ENCODE data around the gene LIPT2.

LIPT2 gene

GRCh38 chr11:74464746-74465145 is 28.8 kb downstream of the LIPT2 start:
- DNase-seq: no peak

DNA sequence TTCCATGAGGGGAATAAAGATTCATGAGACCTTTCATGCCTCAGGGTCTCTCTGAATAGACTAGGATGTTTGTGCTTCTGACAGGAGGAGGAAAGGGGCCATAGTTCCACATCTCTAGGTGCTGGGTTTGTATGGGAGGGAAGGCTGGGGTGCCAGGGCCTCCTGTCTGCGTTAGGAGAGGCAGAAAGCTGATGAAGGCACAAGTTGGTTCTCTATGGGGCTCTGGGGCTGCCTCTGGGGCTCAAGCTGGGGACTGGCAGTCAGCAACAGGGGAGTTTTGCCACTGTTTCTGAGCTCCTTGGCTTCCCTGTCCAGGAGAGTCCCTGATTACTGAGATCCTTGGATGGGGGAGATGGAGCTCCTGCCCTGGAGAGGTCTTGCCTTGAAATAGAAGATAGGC is 30.3 kb downstream of the LIPT2 start:
- DNase-seq: no peak

- DNase-seq: no peak
These were observed 30.9 kb downstream of the LIPT2 start for GRCh38 chr11:74462631-74463030.

DNA sequence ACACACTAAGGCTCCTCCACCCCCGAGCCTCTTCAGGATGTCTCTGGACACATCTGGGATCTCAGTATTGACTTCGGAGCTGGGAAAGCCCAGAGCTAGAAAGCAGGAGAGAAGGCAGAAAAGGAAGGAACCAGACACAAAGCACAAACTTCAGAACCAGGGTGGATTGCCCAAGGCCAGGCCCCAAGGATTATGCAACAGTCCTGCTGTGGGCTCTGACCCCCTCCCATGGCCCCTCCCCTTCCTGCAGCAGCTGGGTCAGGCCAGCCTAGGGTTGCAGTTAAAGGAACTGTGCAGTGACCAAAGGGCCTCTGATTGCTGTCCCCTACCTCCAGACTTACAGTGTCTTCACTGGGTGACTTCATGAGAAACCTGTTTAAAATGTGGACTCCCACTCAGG is 31.5 kb downstream of the LIPT2 start:
- no peak for DNase-seq

DNA sequence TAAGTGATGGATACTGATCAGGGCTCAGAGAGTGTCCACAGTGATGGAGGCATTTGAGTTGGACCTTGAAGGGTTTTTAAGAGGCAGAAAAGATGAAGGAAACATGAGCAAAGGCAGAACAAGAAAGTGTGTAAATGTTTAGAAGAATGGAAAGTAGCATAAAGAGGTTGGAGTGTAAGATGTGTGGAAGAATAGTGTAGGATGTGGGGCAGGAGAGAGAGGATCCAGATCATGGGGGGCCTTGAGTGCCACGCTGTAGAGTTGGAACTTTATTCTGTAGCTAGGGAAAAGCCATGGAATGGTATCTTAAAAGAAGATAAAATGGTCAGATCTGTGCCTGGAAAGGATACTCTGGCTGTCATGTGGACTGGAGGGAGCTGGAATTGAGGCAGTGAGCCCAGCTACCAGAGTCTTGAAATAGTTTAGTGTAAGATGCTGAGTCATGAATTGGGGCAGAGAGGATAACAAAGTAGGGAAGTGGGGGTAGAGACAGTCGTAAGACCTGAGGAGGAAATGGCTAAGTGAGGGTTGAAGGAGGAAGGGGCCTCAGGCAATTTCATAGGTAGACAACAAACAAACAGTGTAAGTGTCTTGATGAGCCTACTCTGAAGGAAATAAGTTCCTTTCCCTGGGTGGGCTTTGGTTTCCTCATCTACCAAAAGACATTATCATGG is 32.9 kb downstream of the LIPT2 start:
- no peak for DNase-seq

GRCh38 chr11:74460065-74460464 is 33.5 kb downstream of the LIPT2 start:
- DNase-seq: no peak

DNA sequence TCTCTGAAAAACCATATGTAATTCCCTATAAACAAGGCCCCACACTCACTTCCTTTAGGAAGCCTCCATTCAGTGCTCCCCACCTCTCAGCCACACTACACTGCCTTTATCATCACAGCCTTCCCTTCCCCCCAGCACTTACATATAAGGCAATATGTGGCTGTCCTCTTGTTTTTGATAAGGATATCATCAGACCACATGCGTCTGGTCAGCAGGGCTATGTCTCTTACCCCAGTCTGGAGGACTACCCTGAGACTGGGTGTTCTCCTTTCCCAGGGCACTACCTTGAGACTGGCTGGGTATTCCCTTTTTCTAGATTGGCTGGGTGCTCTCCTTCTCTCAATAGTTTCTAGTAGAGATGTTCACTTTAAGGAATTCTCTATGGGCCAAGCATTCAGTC is 33.9 kb downstream of the LIPT2 start:
- no peak for DNase-seq

DNA sequence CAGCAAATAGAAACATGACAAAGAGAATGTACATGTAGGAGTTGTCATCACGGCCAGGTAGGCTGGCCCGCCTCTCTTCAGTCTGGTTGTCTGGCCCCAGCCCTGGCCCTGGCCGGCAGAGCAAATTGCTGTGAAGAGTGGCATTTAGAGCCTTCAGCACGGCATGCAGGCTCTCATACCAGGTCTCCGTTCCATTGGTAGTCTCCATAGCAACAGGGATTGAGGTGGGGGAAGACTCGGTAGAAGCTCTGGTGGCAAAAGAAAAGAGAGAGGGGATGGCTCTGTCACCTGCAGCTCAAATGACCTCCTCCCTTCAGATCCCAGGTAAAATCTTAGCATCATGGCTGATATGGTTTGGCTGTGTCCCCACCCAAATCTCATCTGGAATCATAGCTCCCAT is 36.2 kb downstream of the LIPT2 start:
- no peak for DNase-seq

DNA sequence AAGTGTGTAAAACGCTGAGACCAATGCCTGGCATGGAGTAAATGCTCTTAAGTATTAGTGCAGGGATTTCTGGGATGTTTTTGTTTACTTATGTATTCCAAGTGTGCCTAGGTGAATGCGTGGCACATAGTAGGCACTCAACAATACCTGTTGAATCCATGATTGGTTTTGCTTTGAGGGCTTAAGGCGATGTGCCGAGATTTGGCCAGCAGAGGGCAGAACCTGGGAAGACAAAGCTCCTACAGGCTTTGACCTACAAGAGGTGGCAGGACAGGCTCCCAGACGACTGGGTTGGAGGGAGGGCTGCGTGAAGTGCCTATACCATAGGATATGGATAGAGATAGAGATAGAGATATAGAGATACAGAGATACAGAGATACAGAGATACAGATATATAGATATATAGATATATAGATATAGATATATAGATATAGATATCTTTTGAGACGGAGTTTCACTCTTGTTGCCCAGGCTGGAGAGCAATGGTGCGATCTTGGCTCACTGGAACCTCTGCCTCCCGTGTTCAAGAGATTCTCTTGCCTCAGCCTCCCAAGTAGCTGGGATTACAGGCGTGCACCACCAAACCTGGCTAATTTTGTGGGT is 40.0 kb downstream of the LIPT2 start:
- DNase-seq: no peak

DNA sequence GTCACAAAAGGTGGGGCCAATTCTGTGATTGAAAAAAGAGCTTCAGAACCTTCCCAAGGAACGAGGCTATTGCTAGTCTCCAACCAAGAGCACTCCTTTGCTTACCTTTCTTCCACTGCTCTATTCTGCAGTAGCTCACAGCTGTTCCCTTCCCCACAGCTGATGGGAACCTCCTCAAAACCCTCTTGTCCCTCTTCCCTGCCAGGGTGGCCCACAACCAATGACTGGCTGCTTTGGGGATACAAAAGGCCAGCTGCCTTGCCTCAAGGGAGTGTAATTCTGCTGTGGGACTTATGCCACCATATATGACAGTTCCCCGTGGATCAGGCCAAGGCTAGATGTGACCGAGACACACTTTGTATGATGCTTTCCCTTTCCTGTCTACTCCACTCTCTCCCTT is 41.2 kb downstream of the LIPT2 start:
- no peak for DNase-seq

GRCh38 chr11:74450318-74450717 is 43.2 kb downstream of the LIPT2 start:
- no peak for DNase-seq

DNA sequence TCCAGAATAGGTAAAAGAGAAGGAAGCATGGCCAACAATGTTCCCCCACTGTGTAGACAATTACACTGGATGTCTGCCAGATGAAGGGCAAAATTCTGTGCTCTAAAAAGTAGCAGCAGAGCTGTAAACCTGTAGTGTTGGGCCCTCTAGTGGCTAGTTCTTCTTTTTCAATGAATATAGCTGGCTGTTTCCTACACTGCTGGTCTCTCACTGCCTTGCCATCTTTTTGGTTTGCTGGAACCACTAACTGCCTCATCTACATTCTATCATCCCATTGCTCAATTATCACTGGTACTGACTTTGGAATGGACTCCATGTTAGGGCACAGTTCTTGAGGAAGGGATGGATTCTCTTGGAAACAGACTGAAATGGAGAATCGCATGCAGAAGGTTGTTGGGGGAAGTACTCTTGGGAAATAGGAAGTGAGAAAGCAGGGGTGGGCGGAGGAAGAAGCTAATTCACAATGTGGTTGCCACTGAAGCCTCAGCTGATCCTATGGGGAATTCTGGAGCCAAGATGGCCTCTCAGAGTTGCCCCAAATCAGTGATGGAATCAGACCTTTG is 44.1 kb downstream of the LIPT2 start:
- DNase-seq: no peak

- DNase-seq: no peak
These were observed 45.8 kb downstream of the LIPT2 start for GRCh38 chr11:74447720-74448119.

- no peak for DNase-seq
These were observed 47.0 kb downstream of the LIPT2 start for GRCh38 chr11:74446532-74446938.

- no peak for DNase-seq
These were observed 49.2 kb downstream of the LIPT2 start for GRCh38 chr11:74444173-74444826.

- DNase-seq: no peak
These were observed 50.3 kb downstream of the LIPT2 start for GRCh38 chr11:74443071-74443864.

- DNase-seq: no peak
These were observed 50.9 kb downstream of the LIPT2 start for GRCh38 chr11:74442636-74443035.
